ENCODE results near the gene GLCE. TPM values are rescaled to one million over a fixed set of nuclear protein-coding genes. Genes with fewer than 3 reads are reported as not detected.

GLCE gene
- total RNA-seq, 4 donors from 2014 or later, result 10.7 to 24.5 (median 16.2) TPM

- no peak for TF ChIP-seq CTCF (IDR thresholded peaks at IDR 0.05; ENCODE audit: low read depth)
Observed at GRCh38 chr15:69305204-69305931, 144.9 kb downstream of the GLCE start.

DNA sequence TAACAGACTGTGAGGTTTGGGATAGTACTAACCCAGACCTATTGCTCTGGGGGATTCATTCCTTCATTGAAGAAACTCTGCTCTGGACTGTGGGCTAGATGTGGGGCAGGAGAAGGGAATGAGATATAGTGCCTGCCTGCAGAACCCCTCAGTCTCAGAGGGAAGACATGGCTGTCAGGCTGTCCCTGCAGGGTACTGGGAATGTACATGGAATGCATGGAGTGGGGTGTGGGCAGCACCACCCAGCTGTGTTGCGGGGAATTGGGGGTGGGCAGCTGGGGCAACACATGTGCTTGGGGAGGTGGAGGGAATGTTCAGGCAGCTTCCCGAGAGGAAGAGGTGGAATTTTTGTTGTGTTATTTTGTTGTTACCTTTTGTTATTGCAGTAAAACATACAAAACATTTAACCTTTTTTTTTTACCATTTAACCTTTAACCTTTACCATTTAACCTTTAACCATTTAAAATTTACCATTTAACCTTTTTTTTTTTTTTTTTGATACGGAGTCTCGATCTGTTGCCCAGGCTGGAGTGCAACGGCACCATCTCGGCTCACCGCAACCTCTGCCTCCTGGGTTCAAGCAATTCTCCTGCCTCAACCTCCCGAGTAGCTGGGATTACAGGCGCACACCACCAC, 145.6 kb downstream of the GLCE start:
- no peak for TF ChIP-seq CTCF (IDR thresholded peaks at IDR 0.05; ENCODE audit: low read depth)

GRCh38 chr15:69307939-69308338, 147.5 kb downstream of the GLCE start:
- no peak for TF ChIP-seq CTCF (IDR thresholded peaks at IDR 0.05; ENCODE audit: low read depth)

DNA sequence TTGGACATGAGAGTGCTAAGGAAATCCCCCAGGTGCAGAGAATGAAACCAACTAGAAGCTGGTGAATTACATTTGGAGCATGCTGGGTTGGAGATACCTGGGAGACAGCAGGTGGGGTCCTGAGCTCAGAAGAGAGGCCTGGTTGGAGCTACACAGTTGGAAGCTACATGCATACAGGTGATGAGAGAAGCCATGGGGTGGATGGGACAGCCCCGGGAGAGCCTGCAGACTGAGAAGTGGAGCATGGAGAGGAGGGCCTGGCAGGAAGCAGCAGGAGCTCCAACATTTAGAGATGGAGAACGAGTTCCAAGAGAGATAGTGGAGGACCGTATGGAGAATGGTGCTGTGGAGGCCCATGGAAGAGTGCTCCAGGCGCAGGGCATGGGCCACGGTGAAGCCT, 148.5 kb downstream of the GLCE start:
- TF ChIP-seq CTCF (IDR thresholded peaks at IDR 0.05; ENCODE audit: low read depth), result no peak

- TF ChIP-seq CTCF (IDR thresholded peaks at IDR 0.05; ENCODE audit: low read depth), result no peak
Observed at GRCh38 chr15:69311319-69311721, 150.9 kb downstream of the GLCE start.

DNA sequence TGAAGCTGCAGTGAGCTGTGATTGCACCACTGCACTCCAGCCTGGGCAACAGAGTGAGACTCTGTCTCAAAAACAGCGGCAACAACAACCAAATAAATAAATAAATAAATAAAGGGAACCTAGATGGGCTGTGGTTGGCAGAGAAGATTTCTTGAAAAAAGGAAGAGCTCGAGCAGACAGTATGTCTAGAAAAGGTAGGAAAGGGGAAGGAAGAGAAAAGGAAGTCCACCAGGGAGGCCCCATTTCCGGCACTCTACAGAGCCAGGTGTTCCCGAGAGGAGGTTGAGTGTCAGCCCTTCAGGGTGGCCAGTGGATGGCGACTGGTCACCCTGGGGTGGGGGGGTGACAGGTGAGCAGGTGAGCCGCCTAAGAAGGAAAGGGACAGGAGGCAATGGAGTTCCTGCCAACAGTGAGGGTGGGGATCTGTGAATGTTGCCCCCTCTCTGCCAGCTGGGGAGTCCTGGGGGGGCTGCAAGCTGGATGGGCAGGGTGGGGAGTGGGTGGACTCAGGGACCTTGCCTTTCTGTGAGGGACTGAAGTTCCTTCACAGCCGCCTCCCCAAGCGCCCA, 153.1 kb downstream of the GLCE start:
- no peak for TF ChIP-seq CTCF (IDR thresholded peaks at IDR 0.05; ENCODE audit: low read depth)

GRCh38 chr15:69314131-69314530, 153.7 kb downstream of the GLCE start:
- TF ChIP-seq CTCF (IDR thresholded peaks at IDR 0.05; ENCODE audit: low read depth), result no peak
